SH-SY5Y (cell line): ENCODE measurements around the gene HOXA6.

Experiments
- GATA2 ChIP-seq: IDR thresholded peaks from 2 replicates; pipeline ENCODE4 v1.6.1; 2011; ENCODE audit warnings: mild to moderate bottlenecking, low read depth, low read length
- GATA3 ChIP-seq: IDR thresholded peaks from 2 replicates; pipeline ENCODE4 v1.6.1; 2011; ENCODE audit warnings: low read depth, mild to moderate bottlenecking, low read length, moderate library complexity

DNA sequence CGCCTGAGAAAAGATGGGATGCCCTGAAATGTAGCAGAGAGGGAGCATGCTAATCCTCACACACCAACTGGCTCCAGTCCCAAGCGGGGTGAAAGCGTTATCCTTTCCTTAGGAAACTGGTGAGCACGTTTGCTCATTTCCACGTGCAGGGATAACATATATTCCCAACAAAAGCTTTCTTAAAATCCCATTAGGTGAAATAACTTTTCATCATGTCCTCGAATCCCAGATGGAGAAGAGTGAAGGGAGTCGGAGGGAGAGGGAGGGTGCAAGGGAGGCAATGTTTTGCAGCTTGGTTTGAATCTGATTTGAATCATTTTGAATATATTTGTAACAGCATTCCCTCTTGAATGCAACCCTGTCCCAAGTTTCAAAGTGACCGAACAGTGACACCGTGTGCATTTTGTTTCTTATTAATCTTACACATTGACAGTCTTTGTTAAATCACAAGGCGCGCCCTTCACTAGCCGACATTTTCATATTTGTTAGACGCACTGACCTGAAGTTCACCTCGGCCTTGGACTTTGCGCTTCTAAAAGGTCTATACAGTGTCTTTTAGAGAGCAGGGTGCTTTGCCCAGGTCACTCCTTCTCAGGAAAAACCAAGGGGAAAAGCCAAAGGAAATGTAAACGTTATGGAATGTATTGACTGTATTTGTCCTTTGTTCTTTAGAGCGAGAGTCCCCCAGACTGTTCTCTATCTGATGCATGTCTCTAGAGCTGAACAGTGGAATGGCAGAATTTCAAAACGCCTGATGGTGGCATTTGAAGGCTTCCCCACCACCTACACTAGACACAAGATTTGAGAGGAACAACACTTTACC is 14.0 kb downstream of the HOXA6 start:
- TF ChIP-seq GATA3: no peak
- no peak for TF ChIP-seq GATA2
